Panc1 (cell line): ENCODE results near the gene MSLN. TPM values are rescaled to one million over a fixed set of nuclear protein-coding genes. Genes with fewer than 3 reads are reported as not detected.

Source experiments
- ATAC-seq: fragments of 200-7000 bp; cut with Tn5 transposase; 2 replicates; pipeline ENCODE4 v1.9.1; 2020; ENCODE audit warnings: mild to moderate bottlenecking, moderate library complexity
- BruUV-seq: library from RNA; stranded (reverse); fragments of 400-500 nt; replicated peaks from 2 replicates; lab custom pipeline; 2021; lab: Mats Ljungman, UMichigan
- CTCF ChIA-PET: fragments of 300-600 bp; sonication (Branson Sonifier 250); formaldehyde crosslinking; loops from one replicate; lab custom pipeline; 2022; ENCODE audit warnings: antibody characterized with exemption; lab: Charles Lee
- POLR2A ChIA-PET: fragments of 300-600 bp; sonication (Branson Sonifier 250); formaldehyde crosslinking; loops from one replicate; lab custom pipeline; 2022; ENCODE audit warnings: antibody characterized with exemption; lab: Charles Lee
- DNase-seq: peaks from one replicate; pipeline ENCODE4 v3.0.0-alpha.2; 2010; ENCODE audit warnings: low read depth, low spot score
- H3K27ac ChIP-seq: 2 replicates; pipeline ENCODE4 v1.5.1; 2011; ENCODE audit warnings: mild to moderate bottlenecking, low read length, inconsistent platforms
- H3K27me3 ChIP-seq: fragments of 200-500 bp; sonication (Bioruptor generic); 2 replicates; pipeline ENCODE4 v1.6.0; 2014; ENCODE audit warnings: low read length, inconsistent platforms; ENCODE audit not compliant: control insufficient read depth, insufficient read depth
- H3K36me3 ChIP-seq: fragments of 200-500 bp; sonication (Bioruptor generic); 2 replicates; pipeline ENCODE4 v1.5.1; 2014; ENCODE audit warnings: inconsistent platforms, mild to moderate bottlenecking, low read length, moderate library complexity; ENCODE audit not compliant: control insufficient read depth, insufficient read depth
- H3K4me1 ChIP-seq: 2 replicates; pipeline ENCODE4 v1.5.1; 2011; ENCODE audit warnings: inconsistent platforms, mild to moderate bottlenecking, low read length, moderate library complexity; ENCODE audit not compliant: control insufficient read depth, insufficient read depth
- H3K4me3 ChIP-seq, 2 experiments: 2 replicates each; pipeline ENCODE4 v1.5.1; 2011 to 2012; ENCODE audit warnings: low read depth in 2 of 2, low read length in 2 of 2, mild to moderate bottlenecking in 2 of 2, inconsistent platforms in 1 of 2, moderate library complexity in 1 of 2
- H3K9me3 ChIP-seq: fragments of 200-500 bp; sonication (Bioruptor generic); 2 replicates; pipeline ENCODE4 v1.5.1; 2014; ENCODE audit warnings: low read depth, mild to moderate bottlenecking, inconsistent platforms, low read length, moderate library complexity; ENCODE audit not compliant: control insufficient read depth, insufficient read depth
- POLR2AphosphoS5 ChIP-seq: IDR thresholded peaks from 2 replicates; pipeline ENCODE4 v1.6.1; 2012; ENCODE audit warnings: mild to moderate bottlenecking, low read depth, low read length, moderate library complexity
- SIN3A ChIP-seq: IDR thresholded peaks from 2 replicates; pipeline ENCODE4 v1.6.1; 2012; ENCODE audit warnings: low read depth, mild to moderate bottlenecking, low read length, moderate library complexity, borderline replicate concordance; ENCODE audit not compliant: insufficient read depth
- TCF7L2 ChIP-seq: IDR thresholded peaks from 2 replicates; pipeline ENCODE4 v1.6.1; 2011; ENCODE audit warnings: mild to moderate bottlenecking, low read depth, low read length, inconsistent platforms
- in situ Hi-C: cut with HindIII; loops from 2 replicates; pipeline ENCODE4 v1.10.0; 2016; ENCODE audit warnings: low sequenced_read_pairs, low pct_unique_long_range_greater_than_20kb
- intact Hi-C: fragments of 100-400 bp; cut with micrococcal nuclease; formaldehyde crosslinking; loops from one replicate; pipeline ENCODE4 v1.10.0; 2022; ENCODE audit not compliant: unreplicated experiment
- total RNA-seq: library from RNA; stranded (reverse); gene quantifications from one replicate; pipeline ENCODE4 v1.2.1, GENCODE V29; 2021; ENCODE audit not compliant: unreplicated experiment
- TF ChIP-seq, protein P1 (sequence below): fragments of 450-650 bp; IDR thresholded peaks from 2 replicates; pipeline ENCODE4 v1.5.1; 2017; ENCODE audit warnings: mild to moderate bottlenecking
- TF ChIP-seq, protein P2 (sequence below), 2 experiments: IDR thresholded peaks; 2 replicates each; pipeline ENCODE4 v1.6.1; 2011 to 2012; ENCODE audit warnings: low read depth in 2 of 2, control low read depth in 1 of 2, low read length in 1 of 2, mild to moderate bottlenecking in 1 of 2, moderate library complexity in 1 of 2; ENCODE audit not compliant: insufficient read depth in 1 of 2

Gene MSLN
- total RNA-seq, 1 experiment from 2014 or later: 1.1 TPM

DNA sequence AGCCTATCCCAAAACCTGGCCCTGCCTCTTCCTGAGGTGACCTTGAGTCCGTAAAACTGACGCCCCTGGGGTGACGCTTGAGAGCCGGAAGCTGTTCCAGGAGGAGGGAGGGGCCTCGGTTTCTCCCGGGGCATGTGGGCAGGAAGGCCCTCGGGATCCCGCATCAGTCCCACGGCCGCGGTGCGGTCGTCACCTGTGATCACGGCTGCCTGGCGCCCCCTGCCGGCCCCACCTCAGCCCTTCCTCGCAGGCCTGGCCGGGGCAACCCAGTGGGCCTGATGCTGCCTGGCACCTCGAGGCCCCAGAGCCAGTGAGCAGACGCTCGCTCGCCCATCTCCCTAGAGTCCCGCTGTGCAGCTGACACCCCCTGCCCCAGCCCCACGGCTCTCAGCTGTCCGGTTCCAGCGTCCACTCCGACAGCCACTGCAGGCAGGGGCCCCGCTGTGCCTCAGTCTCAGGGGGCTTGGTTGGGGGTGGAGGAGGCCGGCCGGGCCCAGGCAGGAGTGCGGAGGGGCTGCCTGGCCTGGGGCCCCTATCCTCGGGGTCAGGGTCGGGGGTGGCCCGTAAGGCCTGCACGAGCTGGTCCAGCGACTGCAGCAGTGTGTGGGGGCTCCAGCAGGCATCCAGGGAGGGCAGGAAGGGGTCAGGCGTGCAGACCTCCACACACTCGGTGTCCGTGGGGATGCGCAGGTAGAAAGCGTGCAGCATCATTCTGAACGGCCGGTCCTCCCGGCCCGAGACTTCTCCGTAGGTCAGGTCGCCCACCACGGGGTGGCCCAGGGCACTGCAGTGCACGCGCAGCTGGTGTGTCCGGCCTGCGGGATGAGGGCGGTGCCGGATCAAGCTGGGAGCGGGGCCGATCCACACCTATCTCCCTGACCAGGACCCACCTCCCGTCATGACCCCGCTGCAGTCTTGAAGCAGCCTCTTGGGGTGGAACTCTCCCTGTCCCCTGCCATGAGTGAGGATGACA, 25.3 kb downstream of the MSLN start:
- H3K36me3 ChIP-seq: peaks cover 2% of the 10 kb centered on the region; the same call in 1 of the 2 replicates
- DNase-seq (no peak), ATAC-seq (peak; percentile 58)
- TF ChIP-seq, protein P1, sequence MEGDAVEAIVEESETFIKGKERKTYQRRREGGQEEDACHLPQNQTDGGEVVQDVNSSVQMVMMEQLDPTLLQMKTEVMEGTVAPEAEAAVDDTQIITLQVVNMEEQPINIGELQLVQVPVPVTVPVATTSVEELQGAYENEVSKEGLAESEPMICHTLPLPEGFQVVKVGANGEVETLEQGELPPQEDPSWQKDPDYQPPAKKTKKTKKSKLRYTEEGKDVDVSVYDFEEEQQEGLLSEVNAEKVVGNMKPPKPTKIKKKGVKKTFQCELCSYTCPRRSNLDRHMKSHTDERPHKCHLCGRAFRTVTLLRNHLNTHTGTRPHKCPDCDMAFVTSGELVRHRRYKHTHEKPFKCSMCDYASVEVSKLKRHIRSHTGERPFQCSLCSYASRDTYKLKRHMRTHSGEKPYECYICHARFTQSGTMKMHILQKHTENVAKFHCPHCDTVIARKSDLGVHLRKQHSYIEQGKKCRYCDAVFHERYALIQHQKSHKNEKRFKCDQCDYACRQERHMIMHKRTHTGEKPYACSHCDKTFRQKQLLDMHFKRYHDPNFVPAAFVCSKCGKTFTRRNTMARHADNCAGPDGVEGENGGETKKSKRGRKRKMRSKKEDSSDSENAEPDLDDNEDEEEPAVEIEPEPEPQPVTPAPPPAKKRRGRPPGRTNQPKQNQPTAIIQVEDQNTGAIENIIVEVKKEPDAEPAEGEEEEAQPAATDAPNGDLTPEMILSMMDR: peak; percentile 96
- no peak for TF ChIP-seq POLR2AphosphoS5
- no peak for TF ChIP-seq SIN3A
- TF ChIP-seq, protein P2, sequence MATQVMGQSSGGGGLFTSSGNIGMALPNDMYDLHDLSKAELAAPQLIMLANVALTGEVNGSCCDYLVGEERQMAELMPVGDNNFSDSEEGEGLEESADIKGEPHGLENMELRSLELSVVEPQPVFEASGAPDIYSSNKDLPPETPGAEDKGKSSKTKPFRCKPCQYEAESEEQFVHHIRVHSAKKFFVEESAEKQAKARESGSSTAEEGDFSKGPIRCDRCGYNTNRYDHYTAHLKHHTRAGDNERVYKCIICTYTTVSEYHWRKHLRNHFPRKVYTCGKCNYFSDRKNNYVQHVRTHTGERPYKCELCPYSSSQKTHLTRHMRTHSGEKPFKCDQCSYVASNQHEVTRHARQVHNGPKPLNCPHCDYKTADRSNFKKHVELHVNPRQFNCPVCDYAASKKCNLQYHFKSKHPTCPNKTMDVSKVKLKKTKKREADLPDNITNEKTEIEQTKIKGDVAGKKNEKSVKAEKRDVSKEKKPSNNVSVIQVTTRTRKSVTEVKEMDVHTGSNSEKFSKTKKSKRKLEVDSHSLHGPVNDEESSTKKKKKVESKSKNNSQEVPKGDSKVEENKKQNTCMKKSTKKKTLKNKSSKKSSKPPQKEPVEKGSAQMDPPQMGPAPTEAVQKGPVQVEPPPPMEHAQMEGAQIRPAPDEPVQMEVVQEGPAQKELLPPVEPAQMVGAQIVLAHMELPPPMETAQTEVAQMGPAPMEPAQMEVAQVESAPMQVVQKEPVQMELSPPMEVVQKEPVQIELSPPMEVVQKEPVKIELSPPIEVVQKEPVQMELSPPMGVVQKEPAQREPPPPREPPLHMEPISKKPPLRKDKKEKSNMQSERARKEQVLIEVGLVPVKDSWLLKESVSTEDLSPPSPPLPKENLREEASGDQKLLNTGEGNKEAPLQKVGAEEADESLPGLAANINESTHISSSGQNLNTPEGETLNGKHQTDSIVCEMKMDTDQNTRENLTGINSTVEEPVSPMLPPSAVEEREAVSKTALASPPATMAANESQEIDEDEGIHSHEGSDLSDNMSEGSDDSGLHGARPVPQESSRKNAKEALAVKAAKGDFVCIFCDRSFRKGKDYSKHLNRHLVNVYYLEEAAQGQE (IDR thresholded peaks at IDR 0.05; ENCODE audit: insufficient read depth in 1 of 2, low read depth in 2 of 2, low read length in 1 of 2): no peak; a peak in 1 of 4 replicates
- TF ChIP-seq TCF7L2: no peak
- no TSS peak for BruUV-seq
- intact Hi-C loops: loop anchor here (5.0 kb wide), 1 partner anchor 44 kb away; the partner anchor contains the start of gene CIAO3
- CTCF ChIA-PET: interaction anchor here (0.5 to 1.4 kb wide), 7 partner anchors 40 to 76 kb away, joined by 3 to 7 read pairs (median 4); partner anchors contain the start of genes CIAO3 and METRN
- in situ Hi-C loops: no loop called here
- H3K4me3 ChIP-seq: no peak overlapping the region
- H3K27me3 ChIP-seq: no peaks in the 10 kb centered on the region
- H3K27ac ChIP-seq: no peak overlapping the region
- peaks cover 4% of the 10 kb centered on the region for H3K4me1 ChIP-seq
- no peaks in the 10 kb centered on the region for H3K9me3 ChIP-seq
- POLR2A ChIA-PET: no interaction called here

DNA sequence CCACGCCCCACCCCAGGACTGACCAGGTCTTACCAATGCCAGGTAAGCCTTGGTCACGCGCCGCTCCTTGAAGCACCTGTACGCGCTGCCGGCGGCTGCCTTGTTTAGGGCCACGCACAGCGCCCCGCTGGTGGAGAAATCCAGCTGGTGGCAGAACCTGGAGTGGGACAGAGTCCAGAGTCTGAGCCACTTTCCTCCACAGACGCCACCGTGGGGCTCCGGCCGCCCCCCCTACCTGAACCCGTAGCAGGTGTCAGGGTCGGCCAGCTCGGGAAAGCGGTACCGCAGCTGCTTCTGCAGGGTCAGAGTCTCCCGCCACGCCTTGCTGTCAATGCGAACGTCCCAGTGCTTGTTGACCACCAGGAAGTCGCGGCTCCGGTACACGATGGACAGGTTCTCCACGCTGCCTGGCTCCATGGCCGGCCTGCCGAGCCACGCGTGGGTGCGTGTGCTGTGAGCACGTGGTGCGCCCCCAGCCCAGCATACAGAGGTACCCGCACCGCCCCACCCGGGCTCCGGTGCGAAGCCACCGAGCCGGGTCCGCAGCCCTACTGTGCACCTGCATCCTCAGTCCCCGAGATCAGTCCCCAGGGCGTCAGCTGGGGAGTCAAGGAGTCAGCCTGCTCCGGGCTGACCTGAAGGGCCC, 26.9 kb downstream of the MSLN start:
- peaks cover 5% of the 10 kb centered on the region for H3K36me3 ChIP-seq
- TF ChIP-seq SIN3A (no peak), POLR2AphosphoS5 (no peak), TCF7L2 (no peak)
- TF ChIP-seq, protein P1: no peak
- TF ChIP-seq, protein P2 (IDR thresholded peaks at IDR 0.05; ENCODE audit: insufficient read depth in 1 of 2, low read depth in 2 of 2, low read length in 1 of 2): no peak
- ATAC-seq (no peak), DNase-seq (no peak)
- peaks cover 4% of the 10 kb centered on the region for H3K4me1 ChIP-seq
- H3K4me3 ChIP-seq: peak overlapping the region; percentile 72 to 89
- ChIA-PET POLR2A (no interaction called here), CTCF (no interaction called here)
- intact Hi-C loops: loop anchor here (5.0 kb wide), 1 partner anchor 45 kb away; the partner anchor contains the start of gene CIAO3
- in situ Hi-C loops: no loop called here
- TSS peak; percentile 72 for BruUV-seq
- H3K9me3 ChIP-seq: no peaks in the 10 kb centered on the region
- no peaks in the 10 kb centered on the region for H3K27me3 ChIP-seq
- H3K27ac ChIP-seq: peak overlapping the region; percentile 79
